ENCODE measurements around the gene PSMC3.

DNA sequence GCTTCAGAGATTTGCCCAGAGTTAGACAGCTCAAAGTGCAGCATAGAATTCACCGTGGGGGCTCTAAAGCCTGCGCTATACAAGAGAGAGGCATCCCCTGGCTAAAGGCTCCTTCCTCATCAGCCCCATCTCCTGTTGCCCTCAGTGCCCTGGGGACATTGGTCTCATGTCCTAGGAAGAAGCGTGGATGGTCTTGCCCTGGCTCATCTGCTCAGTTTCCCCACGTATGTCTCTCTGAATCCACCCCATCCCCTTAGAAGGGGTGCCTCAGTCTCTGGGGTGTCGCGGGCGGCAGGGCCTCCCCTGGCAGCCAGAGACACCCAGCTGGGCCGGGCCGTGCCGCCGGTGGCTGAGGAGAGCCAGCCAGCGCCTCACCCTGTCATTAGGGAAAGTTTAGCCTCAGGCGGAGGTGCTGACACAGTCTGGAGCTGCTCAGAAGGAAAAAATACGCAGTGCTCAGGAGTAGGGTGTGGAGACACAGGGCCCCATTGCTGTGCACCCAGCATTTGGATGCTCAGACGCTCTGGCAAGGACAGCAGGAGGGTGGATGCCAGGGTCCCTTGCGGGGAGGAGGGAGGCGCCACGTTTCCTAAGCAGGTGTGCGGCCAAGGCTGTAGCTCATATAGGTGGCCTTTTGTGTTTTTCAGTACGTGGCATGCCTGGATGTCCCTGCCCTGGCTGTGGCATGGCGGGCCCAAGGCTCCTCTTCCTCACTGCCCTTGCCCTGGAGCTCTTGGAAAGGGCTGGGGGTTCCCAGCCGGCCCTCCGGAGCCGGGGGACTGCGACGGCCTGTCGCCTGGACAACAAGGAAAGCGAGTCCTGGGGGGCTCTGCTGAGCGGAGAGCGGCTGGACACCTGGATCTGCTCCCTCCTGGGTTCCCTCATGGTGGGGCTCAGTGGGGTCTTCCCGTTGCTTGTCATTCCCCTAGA lies 16.5 kb downstream of the PSMC3 start:
- TF ChIP-seq ZNF441 (CRISPR knock-in tag; IDR thresholded peaks at IDR 0.05; ENCODE audit: borderline replicate concordance) (no peak), SP1 (IDR thresholded peaks at IDR 0.05) (no peak), SP1 (CRISPR knock-in tag; IDR thresholded peaks at IDR 0.05) (no peak), CHD2 (IDR thresholded peaks at IDR 0.05; ENCODE audit: low read depth, low read length) (no peak)
- TF ChIP-seq, protein P1, sequence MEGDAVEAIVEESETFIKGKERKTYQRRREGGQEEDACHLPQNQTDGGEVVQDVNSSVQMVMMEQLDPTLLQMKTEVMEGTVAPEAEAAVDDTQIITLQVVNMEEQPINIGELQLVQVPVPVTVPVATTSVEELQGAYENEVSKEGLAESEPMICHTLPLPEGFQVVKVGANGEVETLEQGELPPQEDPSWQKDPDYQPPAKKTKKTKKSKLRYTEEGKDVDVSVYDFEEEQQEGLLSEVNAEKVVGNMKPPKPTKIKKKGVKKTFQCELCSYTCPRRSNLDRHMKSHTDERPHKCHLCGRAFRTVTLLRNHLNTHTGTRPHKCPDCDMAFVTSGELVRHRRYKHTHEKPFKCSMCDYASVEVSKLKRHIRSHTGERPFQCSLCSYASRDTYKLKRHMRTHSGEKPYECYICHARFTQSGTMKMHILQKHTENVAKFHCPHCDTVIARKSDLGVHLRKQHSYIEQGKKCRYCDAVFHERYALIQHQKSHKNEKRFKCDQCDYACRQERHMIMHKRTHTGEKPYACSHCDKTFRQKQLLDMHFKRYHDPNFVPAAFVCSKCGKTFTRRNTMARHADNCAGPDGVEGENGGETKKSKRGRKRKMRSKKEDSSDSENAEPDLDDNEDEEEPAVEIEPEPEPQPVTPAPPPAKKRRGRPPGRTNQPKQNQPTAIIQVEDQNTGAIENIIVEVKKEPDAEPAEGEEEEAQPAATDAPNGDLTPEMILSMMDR (CRISPR knock-in tag; IDR thresholded peaks at IDR 0.05), result no peak
